T-helper 2 cell treated with Interferon-gamma antibody and Interleukin-4, amounts not matched to agents 5 μg/mL and 100 μg/mL, for 36 hours (primary cell): ENCODE measurements around the gene BTG2.

ENCODE experiments used
- DNase-seq: peaks from one replicate; pipeline ENCODE4 v3.0.0; 2021; ENCODE audit warnings: low spot score
- H3K27ac Mint-ChIP-seq: one replicate; pipeline ENCODE4 v1.8.0; 2021; ENCODE audit warnings: mild to moderate bottlenecking, mixed read lengths
- H3K27me3 Mint-ChIP-seq: one replicate; pipeline ENCODE4 v1.8.0; 2021; ENCODE audit warnings: low read depth, mixed read lengths
- H3K36me3 Mint-ChIP-seq: one replicate; pipeline ENCODE4 v1.8.0; 2021; ENCODE audit warnings: low read depth, mixed read lengths
- H3K4me1 Mint-ChIP-seq: one replicate; pipeline ENCODE4 v1.8.0; 2021; ENCODE audit warnings: low read depth, mixed read lengths
- H3K4me3 Mint-ChIP-seq: one replicate; pipeline ENCODE4 v1.8.0; 2022; ENCODE audit warnings: mild to moderate bottlenecking, moderate library complexity, mixed read lengths
- H3K9me3 Mint-ChIP-seq: one replicate; pipeline ENCODE4 v1.8.0; 2021; ENCODE audit warnings: mixed read lengths

The BTG2 gene

DNA sequence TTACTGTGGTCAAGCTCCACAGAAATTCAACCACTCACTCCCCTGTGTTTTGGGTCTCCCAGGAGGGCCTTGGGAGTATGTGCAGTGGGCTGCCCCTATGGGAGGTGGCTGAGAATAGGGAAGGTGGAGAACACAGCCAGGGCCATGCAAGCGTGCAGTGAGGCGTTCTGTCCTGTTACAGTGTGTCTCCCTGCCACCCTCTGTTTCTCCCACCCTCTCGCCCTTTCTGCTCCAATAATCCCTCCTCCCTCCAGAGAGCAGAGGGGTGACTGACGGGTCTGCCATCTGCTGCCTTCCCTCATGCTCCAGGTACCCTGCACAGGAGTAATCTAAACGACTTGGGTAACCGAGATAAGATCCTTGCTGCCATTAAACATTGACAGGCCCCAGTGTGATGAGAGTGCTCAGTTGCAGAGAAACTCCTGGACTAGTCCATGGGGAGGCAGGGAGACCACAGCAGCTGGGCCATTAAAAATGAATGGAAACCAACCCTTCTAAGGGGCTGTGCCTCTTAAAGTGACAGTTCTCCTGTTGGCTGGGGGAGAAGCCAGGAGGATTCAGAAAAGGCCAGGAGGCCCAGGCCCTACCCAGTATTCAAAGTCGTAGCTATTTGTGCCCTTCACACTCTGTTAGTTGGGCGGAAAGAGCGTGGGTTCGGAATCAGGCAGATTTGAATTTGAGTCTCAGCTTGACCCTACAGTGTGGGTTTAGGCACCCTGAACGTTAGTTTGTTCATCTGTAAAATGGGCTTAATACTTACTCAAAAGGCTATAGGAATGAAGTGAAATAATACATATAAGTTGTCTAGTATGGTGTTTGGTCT, 22.4 kb upstream of the BTG2 start:
- Mint-ChIP-seq H3K9me3 (no peaks in the 10 kb centered on the region), H3K4me1 (peaks cover 44% of the 10 kb centered on the region), H3K27ac (no peak overlapping the region), H3K36me3 (no peaks in the 10 kb centered on the region), H3K27me3 (no peaks in the 10 kb centered on the region), H3K4me3 (no peak overlapping the region)
- no peak for DNase-seq

DNA sequence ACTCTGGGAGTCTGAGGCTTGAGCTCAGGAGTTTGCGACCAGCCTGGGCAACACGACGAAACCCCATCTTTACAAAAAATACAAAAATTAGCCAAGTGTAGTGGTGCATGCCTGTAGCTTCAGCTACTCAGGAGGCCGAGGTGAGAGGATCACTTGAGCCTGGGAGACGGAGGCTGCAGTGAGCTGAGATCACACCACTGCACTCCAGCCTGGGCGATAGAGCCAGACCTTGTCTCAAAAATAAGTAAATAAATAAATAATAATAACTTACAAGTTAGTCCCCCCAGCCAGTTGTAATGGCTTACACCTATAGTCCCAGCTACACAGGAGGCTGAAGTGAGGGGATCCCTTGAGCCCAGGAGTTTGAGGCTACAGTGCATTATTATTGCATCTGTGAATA, 21.7 kb upstream of the BTG2 start:
- Mint-ChIP-seq H3K27ac (no peak overlapping the region), H3K9me3 (no peaks in the 10 kb centered on the region), H3K36me3 (no peaks in the 10 kb centered on the region), H3K27me3 (no peaks in the 10 kb centered on the region), H3K4me3 (no peak overlapping the region), H3K4me1 (peaks cover 44% of the 10 kb centered on the region)
- DNase-seq = no peak

DNA sequence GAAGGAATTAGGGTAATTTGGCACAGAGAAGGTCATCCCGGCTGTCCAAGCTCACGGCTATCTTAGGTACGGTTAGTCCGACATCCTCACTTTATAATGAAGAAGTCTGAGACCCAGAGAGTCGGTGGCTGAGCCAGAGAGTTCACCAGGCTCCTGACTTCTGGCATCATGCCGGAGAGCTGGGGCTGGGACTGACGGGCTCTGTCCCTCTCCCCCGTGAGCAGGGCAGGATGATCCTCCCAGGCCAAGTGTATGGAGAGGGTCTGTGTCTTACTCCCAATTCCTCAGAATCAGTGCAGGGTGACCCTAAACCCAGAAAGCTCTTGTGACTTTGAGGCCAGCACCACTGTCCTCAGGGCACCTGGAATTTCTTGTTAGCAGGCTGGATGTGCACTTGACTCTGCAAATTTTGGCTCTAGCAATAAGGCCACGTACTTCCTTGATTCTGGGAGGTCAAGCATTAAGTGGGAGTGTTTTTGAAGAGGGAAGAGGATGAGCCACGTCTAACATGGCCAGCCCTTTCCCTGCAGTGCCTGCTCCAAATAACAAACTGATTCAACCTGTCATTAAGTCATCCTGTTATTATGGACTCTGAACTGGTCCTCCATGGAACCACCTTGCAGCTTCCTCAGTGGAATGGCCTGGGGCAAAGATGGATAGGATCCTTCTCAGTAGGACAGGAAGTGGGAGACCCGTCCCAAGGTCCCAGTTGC, 20.8 kb upstream of the BTG2 start:
- no peak for DNase-seq
- Mint-ChIP-seq H3K27ac (no peak overlapping the region), H3K36me3 (no peaks in the 10 kb centered on the region), H3K4me1 (peaks cover 49% of the 10 kb centered on the region), H3K27me3 (no peaks in the 10 kb centered on the region), H3K9me3 (no peaks in the 10 kb centered on the region), H3K4me3 (no peak overlapping the region)

DNA sequence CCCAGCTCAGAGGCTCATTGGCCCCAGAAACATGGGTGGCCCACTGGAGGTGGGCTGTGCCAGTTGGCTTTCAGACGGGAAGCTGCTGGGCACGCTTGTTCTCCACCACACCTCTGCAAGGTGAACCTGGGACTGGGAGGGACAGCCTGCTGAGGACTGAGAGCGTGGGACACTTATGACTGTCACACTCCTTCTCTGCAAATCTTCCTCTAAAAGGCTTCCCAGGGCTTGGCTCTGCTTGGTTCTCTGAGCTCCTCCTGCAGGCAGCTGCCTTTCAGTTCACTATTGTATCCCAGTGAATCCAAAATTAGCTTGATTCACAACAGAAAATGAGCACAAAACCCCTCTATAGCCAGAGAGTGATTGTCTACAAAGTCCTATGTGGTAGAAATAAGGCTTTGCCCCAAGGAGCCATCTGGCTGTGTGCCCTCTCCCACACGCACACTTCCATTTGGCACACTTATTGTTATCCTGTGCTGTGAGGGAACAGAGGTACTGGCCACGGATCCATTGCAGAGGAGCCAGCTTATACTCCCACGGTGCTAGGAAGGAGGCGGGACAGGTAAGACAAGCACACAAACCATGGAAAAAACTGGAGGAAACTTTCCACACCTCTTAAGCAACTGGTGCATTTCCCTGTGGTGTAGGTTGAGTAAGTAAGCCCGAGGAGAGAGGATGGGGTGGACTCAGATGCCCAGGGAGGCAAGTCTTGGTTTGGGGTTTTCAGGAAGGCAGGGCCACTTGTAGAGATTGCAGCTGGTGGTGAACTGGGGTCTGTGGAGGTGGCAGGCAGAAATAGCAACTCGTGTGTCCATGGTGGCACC, 18.9 kb upstream of the BTG2 start:
- H3K27ac Mint-ChIP-seq = peak overlapping the region; percentile 98
- H3K9me3 Mint-ChIP-seq = no peaks in the 10 kb centered on the region
- H3K4me3 Mint-ChIP-seq = peak overlapping the region; percentile 86
- H3K36me3 Mint-ChIP-seq = no peaks in the 10 kb centered on the region
- H3K4me1 Mint-ChIP-seq = peaks cover 59% of the 10 kb centered on the region
- no peaks in the 10 kb centered on the region for H3K27me3 Mint-ChIP-seq
- DNase-seq = no peak

DNA sequence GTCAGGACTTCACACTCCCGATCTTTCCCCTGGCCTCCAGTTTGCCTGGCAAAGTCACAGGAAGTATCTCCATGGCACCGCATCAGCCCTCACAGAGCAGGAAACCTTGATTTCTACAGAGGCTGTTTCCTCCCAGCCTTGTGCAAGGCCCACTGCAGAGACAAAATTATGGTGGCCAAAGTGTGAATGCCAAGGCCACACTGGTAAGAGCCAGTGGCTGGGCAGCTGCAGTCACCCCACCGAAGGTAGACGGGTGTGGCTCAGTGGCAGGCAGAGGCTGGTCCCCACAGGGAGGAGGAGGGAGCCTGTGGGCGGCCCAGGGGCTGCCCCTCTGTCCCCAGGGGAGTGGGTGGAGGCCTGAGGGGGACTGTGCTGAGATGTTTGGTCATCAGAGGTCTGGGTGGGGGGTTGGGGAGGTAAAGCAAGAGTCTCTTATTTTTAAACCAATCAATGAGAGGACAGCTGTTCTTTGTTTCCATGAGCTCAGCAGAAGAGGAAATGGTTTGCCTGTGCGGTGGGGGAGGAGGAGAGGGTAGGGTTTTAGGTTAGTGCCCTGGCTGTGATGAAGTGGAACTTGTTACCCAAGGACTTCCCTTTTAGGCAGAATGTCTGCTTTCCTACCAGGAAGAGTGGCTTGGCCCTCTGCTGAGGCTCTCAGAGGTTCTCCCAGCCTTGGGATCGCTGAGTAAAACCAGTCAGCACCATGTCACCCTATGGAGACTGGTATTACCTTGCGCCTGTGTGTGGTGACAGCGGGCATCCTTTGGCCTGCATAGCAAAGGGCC, 18.0 kb upstream of the BTG2 start:
- Mint-ChIP-seq H3K4me1 (peaks cover 60% of the 10 kb centered on the region), H3K4me3 (peak overlapping the region; percentile 86), H3K9me3 (no peaks in the 10 kb centered on the region), H3K27me3 (no peaks in the 10 kb centered on the region), H3K36me3 (no peaks in the 10 kb centered on the region), H3K27ac (peak overlapping the region; percentile 98)
- DNase-seq = peak; percentile 83

DNA sequence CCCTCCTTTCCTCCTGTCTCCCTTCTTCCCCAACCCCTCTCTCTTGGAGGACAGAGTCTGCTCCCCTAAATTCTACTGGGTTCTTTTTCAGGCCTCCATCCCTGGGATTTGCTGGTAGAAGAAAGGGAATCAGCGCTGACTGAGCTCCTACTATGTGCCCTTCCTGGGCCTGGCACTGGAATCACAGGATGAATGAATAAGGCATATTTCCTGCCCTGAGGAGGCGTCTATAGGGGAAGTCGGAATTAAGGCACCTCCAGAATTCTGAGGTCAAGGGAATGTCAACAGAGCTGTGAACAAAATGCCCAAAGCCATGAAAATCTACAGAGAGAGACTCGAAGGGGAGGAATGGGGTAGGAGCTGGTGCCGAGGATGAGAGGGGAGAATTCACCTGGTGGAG, 17.4 kb upstream of the BTG2 start:
- Mint-ChIP-seq H3K4me1 (peaks cover 61% of the 10 kb centered on the region), H3K36me3 (no peaks in the 10 kb centered on the region), H3K4me3 (peak overlapping the region; percentile 86), H3K9me3 (no peaks in the 10 kb centered on the region), H3K27ac (peak overlapping the region; percentile 98), H3K27me3 (no peaks in the 10 kb centered on the region)
- no peak for DNase-seq

DNA sequence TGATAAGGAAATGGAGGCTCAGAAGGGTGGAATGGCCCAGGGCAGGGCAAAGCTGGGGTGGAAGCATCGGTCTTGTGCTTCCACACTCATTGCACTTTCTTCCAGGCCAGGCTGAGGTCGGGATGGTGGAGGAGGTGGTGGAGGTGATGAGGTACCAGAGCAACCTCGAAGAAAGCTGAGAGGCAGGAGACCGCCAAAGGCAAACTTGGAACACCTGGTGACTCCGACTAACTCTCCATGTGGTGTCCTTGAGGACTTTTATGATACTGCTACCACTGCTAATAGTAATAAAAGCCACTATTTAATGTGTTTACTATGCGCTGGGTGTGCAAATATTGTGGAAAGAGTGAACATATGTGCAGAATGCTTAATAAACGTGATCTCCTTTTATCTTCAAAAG, 16.9 kb upstream of the BTG2 start:
- no peaks in the 10 kb centered on the region for H3K27me3 Mint-ChIP-seq
- H3K4me1 Mint-ChIP-seq = peaks cover 61% of the 10 kb centered on the region
- H3K27ac Mint-ChIP-seq = peak overlapping the region; percentile 98
- no peak for DNase-seq
- H3K9me3 Mint-ChIP-seq = no peaks in the 10 kb centered on the region
- H3K36me3 Mint-ChIP-seq = no peaks in the 10 kb centered on the region
- H3K4me3 Mint-ChIP-seq = peak overlapping the region; percentile 86

DNA sequence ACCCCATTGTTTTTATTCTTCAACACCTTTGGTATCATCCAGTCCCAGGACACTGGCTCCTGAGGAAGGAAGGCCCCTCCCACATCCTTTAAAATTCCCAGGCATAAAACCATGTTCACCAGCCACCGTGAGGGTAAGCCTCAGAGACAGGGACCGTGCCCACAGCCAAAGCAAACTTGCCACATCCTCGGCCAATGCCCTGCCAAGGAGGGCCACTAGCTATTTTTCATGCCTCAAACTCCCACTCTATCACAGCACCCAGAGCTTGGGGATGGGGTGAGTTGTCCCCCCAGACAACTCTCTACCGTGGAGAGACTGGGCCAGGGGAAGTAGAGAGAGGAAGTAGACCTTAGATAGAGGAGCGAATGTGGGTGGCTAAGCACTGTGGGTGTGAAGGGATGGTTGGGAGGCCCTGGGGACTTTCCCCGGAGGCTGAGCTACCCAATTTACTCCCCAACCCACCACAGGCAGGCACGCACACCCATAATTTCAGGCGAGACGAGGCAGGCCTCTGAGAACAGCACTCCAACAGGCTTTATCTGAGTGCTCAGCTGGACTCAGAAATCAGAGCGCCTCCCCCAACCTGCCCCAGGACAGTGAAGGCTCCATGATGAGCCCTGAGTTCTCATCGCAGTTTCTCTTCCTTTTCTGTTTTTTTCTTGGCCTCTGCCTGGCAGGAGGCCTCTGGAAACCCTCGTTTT, 15.9 kb upstream of the BTG2 start:
- peak overlapping the region; percentile 86 for H3K4me3 Mint-ChIP-seq
- H3K27ac Mint-ChIP-seq = peak overlapping the region; percentile 98
- no peaks in the 10 kb centered on the region for H3K9me3 Mint-ChIP-seq
- H3K27me3 Mint-ChIP-seq = no peaks in the 10 kb centered on the region
- H3K36me3 Mint-ChIP-seq = no peaks in the 10 kb centered on the region
- H3K4me1 Mint-ChIP-seq = peaks cover 58% of the 10 kb centered on the region
- peak; percentile 94 for DNase-seq

DNA sequence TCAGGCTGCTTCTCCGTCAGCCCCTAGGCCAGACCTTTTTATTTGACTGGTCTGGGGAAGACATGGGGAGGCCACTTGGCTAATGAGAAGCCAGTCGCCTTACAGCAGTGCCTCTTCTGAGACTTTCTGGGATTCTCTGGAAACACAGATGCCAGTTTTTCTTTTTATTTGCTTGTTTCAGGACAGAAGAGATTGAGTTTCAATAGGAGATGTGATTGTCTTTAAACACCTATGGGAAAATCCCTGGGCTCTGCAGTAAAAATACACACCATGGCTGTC, 15.4 kb upstream of the BTG2 start:
- peak overlapping the region; percentile 86 for H3K4me3 Mint-ChIP-seq
- DNase-seq = no peak
- H3K36me3 Mint-ChIP-seq = no peaks in the 10 kb centered on the region
- peak overlapping the region; percentile 98 for H3K27ac Mint-ChIP-seq
- no peaks in the 10 kb centered on the region for H3K9me3 Mint-ChIP-seq
- peaks cover 61% of the 10 kb centered on the region for H3K4me1 Mint-ChIP-seq
- H3K27me3 Mint-ChIP-seq = no peaks in the 10 kb centered on the region

DNA sequence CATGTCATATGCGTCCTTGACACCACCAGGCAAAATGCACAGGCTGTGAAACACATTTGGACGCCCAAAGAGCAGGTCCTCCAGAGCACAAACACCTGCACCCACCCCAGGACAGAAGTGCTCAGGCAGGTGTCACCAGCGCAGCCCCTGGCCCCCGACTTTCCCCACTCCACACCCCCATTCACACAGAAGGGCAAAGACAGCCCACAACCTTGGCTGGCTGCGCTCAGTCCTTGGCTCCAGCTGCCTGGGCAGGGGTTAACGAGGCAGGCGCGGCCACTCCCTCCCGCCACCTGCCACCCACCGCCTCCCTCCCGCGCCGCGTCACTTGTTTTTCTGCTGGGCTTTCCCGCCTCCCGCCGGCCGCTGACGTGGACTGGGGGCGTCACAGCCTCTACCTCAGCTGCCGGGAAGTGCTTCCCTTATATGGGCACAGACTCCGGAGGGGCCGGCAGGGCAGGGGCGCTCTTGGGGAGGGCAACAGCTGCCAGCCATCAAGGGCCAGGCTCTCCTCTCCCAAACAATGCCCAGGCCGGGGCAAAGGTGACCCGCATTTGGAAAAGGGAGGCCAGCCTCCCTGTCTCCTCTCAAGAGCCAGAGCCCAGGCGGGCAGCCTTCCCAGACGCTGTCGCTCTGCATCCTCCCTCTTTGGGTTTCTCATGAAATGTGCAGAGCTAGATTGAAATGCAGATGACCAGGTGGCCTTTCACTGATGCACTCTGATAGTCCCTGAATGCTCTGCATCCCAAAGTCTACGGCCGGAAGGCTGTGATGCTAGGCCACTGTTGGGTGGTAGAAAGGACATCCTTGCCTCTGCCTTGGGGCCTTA, 14.8 kb upstream of the BTG2 start:
- Mint-ChIP-seq H3K27ac (peak overlapping the region; percentile 98), H3K36me3 (no peaks in the 10 kb centered on the region), H3K9me3 (no peaks in the 10 kb centered on the region), H3K4me1 (peaks cover 61% of the 10 kb centered on the region), H3K4me3 (peak overlapping the region; percentile 86), H3K27me3 (no peaks in the 10 kb centered on the region)
- peak; percentile 95 for DNase-seq

DNA sequence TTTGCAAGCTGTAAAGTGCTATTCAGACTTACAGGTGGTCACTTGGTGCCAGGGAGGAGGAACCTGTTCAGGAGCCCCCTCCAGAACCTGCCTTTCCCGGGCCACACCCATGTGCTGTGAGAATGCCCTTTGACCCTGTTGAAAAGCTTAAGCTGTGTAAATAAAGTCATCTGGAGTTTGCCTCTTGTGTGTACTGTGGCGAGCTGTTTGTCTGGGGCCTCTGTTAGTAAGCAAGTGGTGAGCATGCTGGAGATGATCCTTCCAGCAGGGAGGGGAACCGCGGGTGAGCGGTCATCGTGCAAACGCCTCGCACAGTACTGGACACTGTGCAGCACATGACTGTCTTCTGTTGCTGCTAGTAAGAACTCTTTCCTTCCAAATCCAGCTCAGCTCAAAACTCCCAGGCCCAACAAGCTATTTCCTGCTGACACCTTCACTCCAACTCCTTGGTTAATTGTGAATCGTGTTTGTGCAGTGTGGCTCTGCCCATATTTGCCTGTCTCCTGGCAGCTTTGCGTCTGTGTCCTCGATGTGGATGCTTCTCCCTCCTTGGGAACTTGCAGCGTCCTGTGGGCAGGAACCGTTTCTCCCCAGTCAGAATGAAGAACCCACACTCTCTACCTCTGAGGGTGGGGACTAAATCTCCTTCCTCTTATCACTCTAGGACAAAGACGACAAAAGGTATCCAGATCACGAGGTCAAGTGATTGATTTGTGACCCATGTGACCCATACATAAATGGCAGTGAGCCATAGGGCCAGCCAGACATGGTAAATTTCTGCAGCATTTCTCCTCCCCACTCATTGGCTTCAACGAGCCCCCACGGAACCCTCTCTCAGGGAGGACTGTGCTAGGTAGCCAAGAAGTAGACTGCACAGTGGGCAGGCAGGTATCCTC, 13.9 kb upstream of the BTG2 start:
- peak overlapping the region; percentile 98 for H3K27ac Mint-ChIP-seq
- H3K36me3 Mint-ChIP-seq = no peaks in the 10 kb centered on the region
- H3K4me1 Mint-ChIP-seq = peaks cover 57% of the 10 kb centered on the region
- DNase-seq = no peak
- no peaks in the 10 kb centered on the region for H3K27me3 Mint-ChIP-seq
- H3K4me3 Mint-ChIP-seq = peak overlapping the region; percentile 86
- no peaks in the 10 kb centered on the region for H3K9me3 Mint-ChIP-seq

DNA sequence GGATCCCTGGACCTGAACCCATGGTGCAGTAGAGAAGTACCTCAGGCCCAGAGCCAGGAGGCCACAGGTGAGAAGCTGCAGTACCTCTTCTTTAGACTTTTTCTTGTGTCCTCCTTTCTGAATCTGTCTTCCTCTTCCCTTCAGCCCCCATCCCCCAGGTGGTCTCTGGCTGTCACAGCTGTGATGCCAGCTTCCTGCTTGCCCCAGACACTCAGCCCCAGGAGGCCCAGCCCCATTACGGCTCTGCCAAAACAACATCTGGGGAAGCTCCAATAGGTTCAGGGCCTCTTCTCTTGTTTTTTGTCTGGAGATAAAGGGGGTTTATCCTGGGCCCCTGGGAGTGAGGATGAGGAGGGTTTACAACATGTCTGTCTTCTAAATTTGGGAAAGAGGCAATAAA, 9.5 kb upstream of the BTG2 start:
- Mint-ChIP-seq H3K9me3 (no peaks in the 10 kb centered on the region), H3K4me1 (peaks cover 31% of the 10 kb centered on the region), H3K27ac (no peak overlapping the region), H3K36me3 (no peaks in the 10 kb centered on the region), H3K27me3 (no peaks in the 10 kb centered on the region), H3K4me3 (no peak overlapping the region)
- DNase-seq = no peak
